ENCODE results near the gene PRCC.

PRCC gene

DNA sequence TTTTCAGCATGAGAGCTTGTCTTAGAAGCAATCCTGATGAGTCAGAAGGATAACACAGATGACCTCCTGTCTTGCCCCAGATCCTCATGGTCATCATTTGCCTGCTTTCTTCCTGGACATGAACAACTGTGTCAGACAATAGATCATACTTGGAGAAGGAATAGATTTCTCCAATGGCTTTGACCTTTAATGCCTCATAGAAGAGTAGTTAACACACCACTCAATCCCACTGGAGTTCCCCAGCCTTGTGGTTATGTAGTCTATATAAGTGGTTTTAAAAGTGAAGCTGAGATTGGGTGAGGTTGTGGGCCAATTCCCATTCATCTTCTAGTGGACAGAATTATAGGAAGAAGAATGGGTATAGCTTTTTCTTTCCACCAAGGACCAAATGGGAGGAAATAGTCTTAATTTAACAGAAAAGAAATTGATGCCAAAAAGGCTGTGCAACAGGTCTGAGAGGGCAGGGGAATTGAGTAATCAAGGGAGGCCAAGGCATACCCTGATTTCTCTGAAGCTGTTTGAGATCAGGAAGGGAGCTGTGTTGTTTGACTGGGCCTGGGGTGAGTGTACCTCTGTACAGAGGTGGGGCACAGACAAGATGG is 14.4 kb downstream of the PRCC start:
- peaks cover 10% of the 10 kb centered on the region; the same call in 1 of the 2 replicates for H3K36me3 ChIP-seq (ENCODE audit: control insufficient read depth, insufficient read depth, low read length)
- no peak overlapping the region for H3K27ac ChIP-seq (ENCODE audit: low read length)
- H3K9me3 ChIP-seq (ENCODE audit: control insufficient read depth, insufficient read depth, low read length), result no peaks in the 10 kb centered on the region
- no peak for DNase-seq (ENCODE audit: low read depth, low spot score)
- no peaks in the 10 kb centered on the region for H3K4me1 ChIP-seq (ENCODE audit: control insufficient read depth, insufficient read depth, low read length)
- no peak overlapping the region for H3K4me3 ChIP-seq (ENCODE audit: low read length)
- H3K27me3 ChIP-seq (ENCODE audit: control insufficient read depth, insufficient read depth, low read length), result no peaks in the 10 kb centered on the region

- Histone ChIP-seq H3K27ac (ENCODE audit: low read length) (no peak overlapping the region), H3K36me3 (ENCODE audit: control insufficient read depth, insufficient read depth, low read length) (peaks cover 14% of the 10 kb centered on the region; the same call in 1 of the 2 replicates), H3K4me3 (ENCODE audit: low read length) (no peak overlapping the region), H3K4me1 (ENCODE audit: control insufficient read depth, insufficient read depth, low read length) (no peaks in the 10 kb centered on the region), H3K9me3 (ENCODE audit: control insufficient read depth, insufficient read depth, low read length) (no peaks in the 10 kb centered on the region), H3K27me3 (ENCODE audit: control insufficient read depth, insufficient read depth, low read length) (no peaks in the 10 kb centered on the region)
- DNase-seq (ENCODE audit: low read depth, low spot score), result no peak
- no CpG with 5 or more reads among the region's 6 CpGs for WGBS (ENCODE audit: insufficient coverage, insufficient read length)
These were observed 18.1 kb downstream of the PRCC start for GRCh38 chr1:156785458-156785857.

- no peak overlapping the region for H3K4me3 ChIP-seq (ENCODE audit: low read length)
- DNase-seq (ENCODE audit: low read depth, low spot score), result no peak
- H3K9me3 ChIP-seq (ENCODE audit: control insufficient read depth, insufficient read depth, low read length), result no peaks in the 10 kb centered on the region
- no CpG with 5 or more reads among the region's 10 CpGs for WGBS (ENCODE audit: insufficient coverage, insufficient read length)
- peaks cover 17% of the 10 kb centered on the region; the same call in 1 of the 2 replicates for H3K36me3 ChIP-seq (ENCODE audit: control insufficient read depth, insufficient read depth, low read length)
- H3K27me3 ChIP-seq (ENCODE audit: control insufficient read depth, insufficient read depth, low read length), result no peaks in the 10 kb centered on the region
- H3K4me1 ChIP-seq (ENCODE audit: control insufficient read depth, insufficient read depth, low read length), result no peaks in the 10 kb centered on the region
- H3K27ac ChIP-seq (ENCODE audit: low read length), result no peak overlapping the region
These were observed 19.3 kb downstream of the PRCC start for GRCh38 chr1:156786640-156787039.

DNA sequence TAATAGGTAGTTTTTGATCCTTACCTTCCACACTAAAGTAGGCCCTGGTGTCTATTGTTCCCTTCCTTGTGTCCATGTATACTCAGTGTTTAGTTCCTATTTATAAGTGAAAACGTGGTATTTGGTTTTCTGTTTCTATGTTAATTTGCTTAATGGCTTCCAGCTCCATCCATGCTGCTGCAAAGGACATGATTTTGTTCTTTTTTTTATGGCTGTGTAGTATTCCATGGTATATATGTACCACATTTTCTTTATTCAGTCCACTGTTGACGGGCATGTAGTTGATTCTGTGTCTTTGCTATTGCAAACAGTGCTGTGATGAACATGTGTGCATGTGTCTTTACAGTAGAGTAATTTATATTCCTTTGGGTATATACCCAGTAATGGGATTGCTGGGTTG is 20.8 kb downstream of the PRCC start:
- Histone ChIP-seq H3K4me1 (ENCODE audit: control insufficient read depth, insufficient read depth, low read length) (no peaks in the 10 kb centered on the region), H3K27me3 (ENCODE audit: control insufficient read depth, insufficient read depth, low read length) (no peaks in the 10 kb centered on the region), H3K4me3 (ENCODE audit: low read length) (no peak overlapping the region), H3K9me3 (ENCODE audit: control insufficient read depth, insufficient read depth, low read length) (no peaks in the 10 kb centered on the region), H3K36me3 (ENCODE audit: control insufficient read depth, insufficient read depth, low read length) (peaks cover 19% of the 10 kb centered on the region; the same call in 1 of the 2 replicates), H3K27ac (ENCODE audit: low read length) (no peak overlapping the region)
- no peak for DNase-seq (ENCODE audit: low read depth, low spot score)
- WGBS (ENCODE audit: insufficient coverage, insufficient read length), result no CpG with 5 or more reads among the region's 2 CpGs

DNA sequence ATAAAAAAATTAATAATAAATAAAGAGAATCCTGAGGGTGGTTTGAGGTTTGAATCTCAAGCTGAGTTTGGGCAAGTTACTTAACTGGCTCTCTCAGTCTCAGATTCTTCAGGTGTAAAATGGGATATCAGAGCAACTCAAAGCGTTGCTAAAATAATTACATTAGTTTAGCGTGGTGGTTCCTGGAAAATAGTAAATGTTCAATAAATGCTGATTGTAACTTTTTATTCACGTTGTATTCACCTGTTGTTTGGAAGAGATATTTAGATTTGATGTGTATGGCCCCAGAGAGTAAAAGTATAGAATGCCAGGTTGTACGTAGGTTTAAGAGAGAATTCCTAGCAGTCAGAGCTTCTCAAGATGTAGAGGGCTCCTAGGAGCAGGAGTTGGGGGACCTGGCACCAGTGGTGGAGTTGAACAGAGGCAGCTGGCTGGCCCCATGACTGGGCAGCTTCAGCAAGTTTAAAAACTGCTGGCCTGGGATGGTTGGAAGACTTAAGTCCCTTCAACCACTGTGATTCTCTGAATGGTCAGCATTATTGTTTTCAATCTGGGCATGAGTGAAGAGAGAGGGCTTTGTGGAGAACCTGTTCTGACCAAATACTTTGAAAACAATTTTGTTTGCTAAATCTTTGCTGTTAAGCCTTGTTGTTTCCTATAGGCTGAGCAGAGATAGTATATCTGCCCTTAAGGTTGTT is 22.4 kb downstream of the PRCC start:
- H3K9me3 ChIP-seq (ENCODE audit: control insufficient read depth, insufficient read depth, low read length), result no peaks in the 10 kb centered on the region
- peaks cover 17% of the 10 kb centered on the region; the same call in 1 of the 2 replicates for H3K36me3 ChIP-seq (ENCODE audit: control insufficient read depth, insufficient read depth, low read length)
- no peaks in the 10 kb centered on the region for H3K27me3 ChIP-seq (ENCODE audit: control insufficient read depth, insufficient read depth, low read length)
- H3K4me1 ChIP-seq (ENCODE audit: control insufficient read depth, insufficient read depth, low read length), result no peaks in the 10 kb centered on the region
- H3K27ac ChIP-seq (ENCODE audit: low read length), result no peak overlapping the region
- H3K4me3 ChIP-seq (ENCODE audit: low read length), result no peak overlapping the region
- 100% methylated on average over 1 of the region's 4 CpGs for WGBS (ENCODE audit: insufficient coverage, insufficient read length)
- no peak for DNase-seq (ENCODE audit: low read depth, low spot score)

- H3K4me1 ChIP-seq (ENCODE audit: control insufficient read depth, insufficient read depth, low read length), result no peaks in the 10 kb centered on the region
- WGBS (ENCODE audit: insufficient coverage, insufficient read length), result no CpG with 5 or more reads among the region's 7 CpGs
These were observed 27.4 kb downstream of the PRCC start for GRCh38 chr1:156794506-156795373.

DNA sequence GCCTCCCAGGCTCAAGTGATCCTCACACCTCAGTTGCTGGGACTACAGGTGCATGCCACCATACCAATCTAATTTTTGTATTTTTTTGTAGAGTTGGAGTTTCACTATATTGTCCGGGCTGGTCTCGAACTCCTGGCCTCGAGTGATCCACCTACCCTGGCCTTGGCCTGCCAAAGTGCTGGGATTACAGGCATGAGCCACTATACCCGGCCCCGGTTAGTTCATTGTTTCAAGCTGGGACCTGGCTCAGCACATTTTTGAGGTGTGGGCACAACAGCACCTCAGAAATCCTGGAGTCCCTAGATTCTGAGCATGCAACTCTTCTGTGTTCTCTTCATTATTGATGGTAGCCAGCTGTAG is 28.0 kb downstream of the PRCC start:
- no CpG with 5 or more reads among the region's 5 CpGs for WGBS (ENCODE audit: insufficient coverage, insufficient read length)
- H3K4me3 ChIP-seq (ENCODE audit: low read length), result no peak overlapping the region
- no peak overlapping the region for H3K27ac ChIP-seq (ENCODE audit: low read length)
- no peaks in the 10 kb centered on the region for H3K9me3 ChIP-seq (ENCODE audit: control insufficient read depth, insufficient read depth, low read length)
- no peaks in the 10 kb centered on the region for H3K27me3 ChIP-seq (ENCODE audit: control insufficient read depth, insufficient read depth, low read length)
- no peaks in the 10 kb centered on the region for H3K4me1 ChIP-seq (ENCODE audit: control insufficient read depth, insufficient read depth, low read length)
- H3K36me3 ChIP-seq (ENCODE audit: control insufficient read depth, insufficient read depth, low read length), result peaks cover 24% of the 10 kb centered on the region; the same call in 1 of the 2 replicates
- no peak for DNase-seq (ENCODE audit: low read depth, low spot score)

More at GRCh38 chr1:156794506-156795373, 27.4 kb downstream of the PRCC start:
- H3K36me3 ChIP-seq (ENCODE audit: control insufficient read depth, insufficient read depth, low read length), result peaks cover 24% of the 10 kb centered on the region; the same call in 1 of the 2 replicates
- no peaks in the 10 kb centered on the region for H3K27me3 ChIP-seq (ENCODE audit: control insufficient read depth, insufficient read depth, low read length)
- no peak overlapping the region for H3K4me3 ChIP-seq (ENCODE audit: low read length)
- no peaks in the 10 kb centered on the region for H3K9me3 ChIP-seq (ENCODE audit: control insufficient read depth, insufficient read depth, low read length)
- no peak for DNase-seq (ENCODE audit: low read depth, low spot score)
- H3K27ac ChIP-seq (ENCODE audit: low read length), result no peak overlapping the region

DNA sequence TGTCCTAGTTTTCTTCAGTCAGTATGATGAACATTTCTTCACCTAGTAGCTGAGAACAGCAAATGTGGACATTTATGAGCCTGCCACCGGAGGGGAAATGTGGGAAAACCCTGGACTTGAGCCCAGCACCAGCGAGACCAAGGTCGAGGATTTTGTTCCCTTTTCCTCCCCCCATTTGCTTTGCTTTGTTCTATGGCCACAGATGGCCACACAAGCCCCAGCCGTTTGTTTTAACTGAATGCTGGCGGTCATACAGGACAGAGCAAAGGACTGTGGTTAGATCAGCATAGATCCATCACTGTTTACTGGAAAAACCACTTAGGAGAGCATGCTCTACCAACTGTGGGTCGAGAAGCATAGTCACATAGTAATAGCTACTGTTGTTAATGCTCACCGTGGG is 28.5 kb downstream of the PRCC start:
- Histone ChIP-seq H3K27me3 (ENCODE audit: control insufficient read depth, insufficient read depth, low read length) (no peaks in the 10 kb centered on the region), H3K36me3 (ENCODE audit: control insufficient read depth, insufficient read depth, low read length) (peaks cover 27% of the 10 kb centered on the region; the same call in 1 of the 2 replicates), H3K4me3 (ENCODE audit: low read length) (no peak overlapping the region), H3K27ac (ENCODE audit: low read length) (no peak overlapping the region), H3K4me1 (ENCODE audit: control insufficient read depth, insufficient read depth, low read length) (no peaks in the 10 kb centered on the region), H3K9me3 (ENCODE audit: control insufficient read depth, insufficient read depth, low read length) (no peaks in the 10 kb centered on the region)
- DNase-seq (ENCODE audit: low read depth, low spot score), result no peak
- no CpG with 5 or more reads among the region's 7 CpGs for WGBS (ENCODE audit: insufficient coverage, insufficient read length)

GRCh38 chr1:156796340-156797097 is 29.2 kb downstream of the PRCC start:
- Histone ChIP-seq H3K36me3 (ENCODE audit: control insufficient read depth, insufficient read depth, low read length) (peaks cover 27% of the 10 kb centered on the region; the same call in 1 of the 2 replicates), H3K27me3 (ENCODE audit: control insufficient read depth, insufficient read depth, low read length) (no peaks in the 10 kb centered on the region), H3K4me3 (ENCODE audit: low read length) (no peak overlapping the region), H3K9me3 (ENCODE audit: control insufficient read depth, insufficient read depth, low read length) (no peaks in the 10 kb centered on the region), H3K4me1 (ENCODE audit: control insufficient read depth, insufficient read depth, low read length) (no peaks in the 10 kb centered on the region), H3K27ac (ENCODE audit: low read length) (no peak overlapping the region)
- DNase-seq (ENCODE audit: low read depth, low spot score), result no peak
- no CpG with 5 or more reads among the region's 8 CpGs for WGBS (ENCODE audit: insufficient coverage, insufficient read length)

Measured in iPS DF 6.9 (cell line).